Uterus (tissue), 4 donors: ENCODE data around the gene DGKG. TPM values are rescaled to one million over a fixed set of nuclear protein-coding genes. Genes with fewer than 3 reads are reported as not detected.

Experiments used
- DNase-seq, 2 donors: peaks; one replicate each; pipeline ENCODE4 v3.0.0-alpha.2; 2019 to 2020
- H3K27ac ChIP-seq, 2 donors: fragments of 200-600 bp; sonication (generic); 1 replicate in 1 of 2; 2 replicates in 1 of 2; pipeline ENCODE4 v1.5.1; 2016 to 2018
- H3K27me3 ChIP-seq, 2 donors: fragments of 200-600 bp; sonication (generic); one replicate each; pipeline ENCODE4 v1.5.1; 2018 to 2019; ENCODE audit warnings: control low read depth in 1 of 2
- H3K36me3 ChIP-seq, 2 donors: fragments of 200-600 bp; sonication (generic); one replicate each; pipeline ENCODE4 v1.5.1; 2019; ENCODE audit warnings: control low read depth in 1 of 2
- H3K4me1 ChIP-seq, 2 donors: fragments of 200-600 bp; sonication (generic); one replicate each; pipeline ENCODE4 v1.5.1; 2018 to 2019; ENCODE audit warnings: control low read depth in 1 of 2
- H3K4me3 ChIP-seq, 2 donors: fragments of 200-600 bp; sonication (generic); 1 replicate in 1 of 2; 2 replicates in 1 of 2; pipeline ENCODE4 v1.5.1; 2018 to 2019; ENCODE audit warnings: mild to moderate bottlenecking in 1 of 2
- H3K9me3 ChIP-seq, 2 donors: fragments of 200-600 bp; sonication (generic); one replicate each; pipeline ENCODE4 v1.5.1; 2019; ENCODE audit warnings: control low read depth in 1 of 2
- POLR2A ChIP-seq, 2 donors: fragments of 450-650 bp; IDR thresholded peaks; one replicate each; pipeline ENCODE4 v1.6.1; 2016; ENCODE audit warnings: antibody characterized with exemption in 2 of 2, mild to moderate bottlenecking in 1 of 2, moderate library complexity in 1 of 2
- intact Hi-C: fragments of 100-400 bp; cut with DNase I; formaldehyde crosslinking; loops from one replicate; pipeline ENCODE4 v1.15.1; 2023; ENCODE audit warnings: low total_unique reads
- total RNA-seq, 4 donors: library from RNA; depleted of rRNA in 3 of 4; stranded (reverse); fragments of >200 nt in 3 of 4; gene quantifications; one replicate each; pipeline versions ENCODE4 v1.1.0 to v1.2.4, GENCODE V29; 2014 to 2023
- TF ChIP-seq, protein P1 (sequence below), 4 experiments: fragments of 200-600 bp in 2 of 4; fragments of 450-650 bp in 2 of 4; sonication (generic) in 2 of 4; IDR thresholded peaks; one replicate each; pipeline ENCODE4 v1.5.1; 2016 to 2019; ENCODE audit warnings: antibody characterized with exemption in 4 of 4, mild to moderate bottlenecking in 2 of 4, moderate library complexity in 1 of 4
- donor health status: DM: yes; HTN: yes; CAD: no.

DGKG gene
- total RNA-seq, 4 donors from 2014 or later, result 1.9 to 10.8 (median 6.7) TPM

DNA sequence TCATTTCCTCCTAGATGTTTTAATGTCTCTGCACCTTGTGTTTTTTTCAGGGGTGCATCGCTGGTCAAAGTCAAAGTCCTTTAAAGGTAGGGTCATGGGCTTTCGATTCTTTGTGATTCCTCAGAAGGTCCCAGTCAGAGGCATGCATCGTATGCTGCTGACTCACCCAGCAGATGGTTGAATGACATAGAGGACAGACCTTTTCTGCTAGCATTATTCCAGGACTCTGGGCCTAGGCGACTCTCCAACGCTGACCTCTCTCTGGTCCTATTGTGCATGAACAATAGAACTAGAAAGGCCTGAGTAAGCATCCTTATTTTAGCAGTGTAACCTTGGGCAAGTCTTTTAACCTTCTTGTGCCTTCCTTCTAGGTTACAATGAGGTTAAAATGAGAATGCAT, 75.9 kb downstream of the DGKG start:
- intact Hi-C loops, result no loop called here
- Histone ChIP-seq H3K4me3 (no peak overlapping the region), H3K27me3 (no peaks in the 10 kb centered on the region), H3K27ac (no peak overlapping the region), H3K9me3 (no peaks in the 10 kb centered on the region), H3K36me3 (no peaks in the 10 kb centered on the region), H3K4me1 (no peaks in the 10 kb centered on the region)
- no peak for DNase-seq
- TF ChIP-seq, protein P1, sequence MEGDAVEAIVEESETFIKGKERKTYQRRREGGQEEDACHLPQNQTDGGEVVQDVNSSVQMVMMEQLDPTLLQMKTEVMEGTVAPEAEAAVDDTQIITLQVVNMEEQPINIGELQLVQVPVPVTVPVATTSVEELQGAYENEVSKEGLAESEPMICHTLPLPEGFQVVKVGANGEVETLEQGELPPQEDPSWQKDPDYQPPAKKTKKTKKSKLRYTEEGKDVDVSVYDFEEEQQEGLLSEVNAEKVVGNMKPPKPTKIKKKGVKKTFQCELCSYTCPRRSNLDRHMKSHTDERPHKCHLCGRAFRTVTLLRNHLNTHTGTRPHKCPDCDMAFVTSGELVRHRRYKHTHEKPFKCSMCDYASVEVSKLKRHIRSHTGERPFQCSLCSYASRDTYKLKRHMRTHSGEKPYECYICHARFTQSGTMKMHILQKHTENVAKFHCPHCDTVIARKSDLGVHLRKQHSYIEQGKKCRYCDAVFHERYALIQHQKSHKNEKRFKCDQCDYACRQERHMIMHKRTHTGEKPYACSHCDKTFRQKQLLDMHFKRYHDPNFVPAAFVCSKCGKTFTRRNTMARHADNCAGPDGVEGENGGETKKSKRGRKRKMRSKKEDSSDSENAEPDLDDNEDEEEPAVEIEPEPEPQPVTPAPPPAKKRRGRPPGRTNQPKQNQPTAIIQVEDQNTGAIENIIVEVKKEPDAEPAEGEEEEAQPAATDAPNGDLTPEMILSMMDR (IDR thresholded peaks at IDR 0.05), result no peak
- no peak for TF ChIP-seq POLR2A (IDR thresholded peaks at IDR 0.05)

DNA sequence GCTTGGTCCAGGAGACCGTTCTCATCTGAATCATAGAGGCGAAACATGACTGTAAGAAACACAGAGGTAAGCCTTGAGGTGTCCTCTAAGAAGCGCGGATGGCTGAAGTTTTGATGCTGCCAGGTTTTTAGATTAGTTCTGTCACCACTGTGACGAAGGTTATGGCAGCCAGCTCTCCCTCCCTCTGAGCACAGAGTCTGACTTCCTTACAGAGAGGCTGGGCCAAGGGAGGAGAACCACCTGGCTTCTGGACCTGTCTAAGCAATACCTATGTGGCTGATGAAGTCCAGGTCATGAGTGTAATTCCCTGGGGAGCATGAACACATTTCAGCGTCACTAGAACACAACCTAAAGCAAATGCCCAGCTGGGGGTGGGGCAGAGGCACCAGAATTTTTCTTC, 77.4 kb downstream of the DGKG start:
- intact Hi-C loops, result no loop called here
- no peak for TF ChIP-seq POLR2A (IDR thresholded peaks at IDR 0.05)
- TF ChIP-seq, protein P1 (IDR thresholded peaks at IDR 0.05), result no peak
- H3K36me3 ChIP-seq, result no peaks in the 10 kb centered on the region
- no peaks in the 10 kb centered on the region for H3K9me3 ChIP-seq
- no peaks in the 10 kb centered on the region for H3K4me1 ChIP-seq
- no peak overlapping the region for H3K27ac ChIP-seq
- no peak overlapping the region for H3K4me3 ChIP-seq
- no peak for DNase-seq
- no peaks in the 10 kb centered on the region for H3K27me3 ChIP-seq

DNA sequence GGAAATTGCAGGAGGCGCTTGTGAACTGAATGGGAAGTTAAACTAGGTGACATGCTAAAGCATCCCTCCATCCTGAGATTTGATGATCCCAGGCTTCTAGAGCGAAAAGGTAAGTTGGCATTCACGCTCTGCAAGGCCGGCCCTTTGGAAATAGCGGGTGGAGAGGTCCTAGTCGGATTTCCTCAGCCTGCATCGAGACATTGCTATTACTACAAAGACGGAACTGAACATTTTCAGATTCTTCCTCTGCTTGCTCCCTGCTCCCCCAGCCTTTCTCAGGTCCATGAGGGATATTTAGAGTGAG, 77.7 kb downstream of the DGKG start:
- H3K9me3 ChIP-seq, result no peaks in the 10 kb centered on the region
- no peak overlapping the region for H3K4me3 ChIP-seq
- H3K27me3 ChIP-seq, result no peaks in the 10 kb centered on the region
- TF ChIP-seq, protein P1 (IDR thresholded peaks at IDR 0.05), result no peak
- no peak for TF ChIP-seq POLR2A (IDR thresholded peaks at IDR 0.05)
- H3K27ac ChIP-seq, result no peak overlapping the region
- DNase-seq, result no peak
- intact Hi-C loops, result no loop called here
- H3K4me1 ChIP-seq, result no peaks in the 10 kb centered on the region
- no peaks in the 10 kb centered on the region for H3K36me3 ChIP-seq

- intact Hi-C loops, result no loop called here
- Histone ChIP-seq H3K27ac (no peak overlapping the region), H3K36me3 (no peaks in the 10 kb centered on the region), H3K4me1 (no peaks in the 10 kb centered on the region), H3K4me3 (no peak overlapping the region), H3K27me3 (no peaks in the 10 kb centered on the region), H3K9me3 (no peaks in the 10 kb centered on the region)
- DNase-seq, result no peak
- no peak for TF ChIP-seq POLR2A (IDR thresholded peaks at IDR 0.05)
- TF ChIP-seq, protein P1 (IDR thresholded peaks at IDR 0.05), result no peak
These were observed 78.2 kb downstream of the DGKG start for GRCh38 chr3:186283651-186284348.

DNA sequence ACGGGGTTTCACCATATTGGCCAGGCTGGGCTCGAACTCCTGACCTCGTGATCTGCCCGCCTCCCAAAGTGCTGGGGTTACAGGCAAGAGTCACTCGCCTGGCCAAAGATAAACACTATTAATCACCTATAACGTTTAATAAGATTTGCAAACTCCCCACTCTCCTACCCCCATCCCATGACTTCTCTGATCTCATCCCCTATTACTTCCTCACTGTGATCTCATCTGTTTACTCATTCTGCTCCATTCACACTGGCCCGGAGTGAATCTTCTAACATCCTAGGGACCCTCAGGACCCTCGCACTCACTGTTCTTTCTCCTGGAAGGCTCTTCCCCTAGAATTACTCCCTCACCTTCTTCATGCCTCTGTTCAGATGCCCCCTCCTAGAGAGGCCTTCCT, 78.9 kb downstream of the DGKG start:
- intact Hi-C loops, result no loop called here
- Histone ChIP-seq H3K9me3 (no peaks in the 10 kb centered on the region), H3K36me3 (no peaks in the 10 kb centered on the region), H3K27ac (no peak overlapping the region), H3K4me3 (no peak overlapping the region), H3K27me3 (no peaks in the 10 kb centered on the region), H3K4me1 (no peaks in the 10 kb centered on the region)
- TF ChIP-seq, protein P1 (IDR thresholded peaks at IDR 0.05), result no peak
- TF ChIP-seq POLR2A (IDR thresholded peaks at IDR 0.05), result no peak
- DNase-seq, result no peak
